ENCODE results near the gene RARRES1. TPM values are rescaled to one million over a fixed set of nuclear protein-coding genes. Genes with fewer than 3 reads are reported as not detected.

RARRES1 gene
- total RNA-seq, 1 experiment from 2014 or later: 0.35 TPM

DNA sequence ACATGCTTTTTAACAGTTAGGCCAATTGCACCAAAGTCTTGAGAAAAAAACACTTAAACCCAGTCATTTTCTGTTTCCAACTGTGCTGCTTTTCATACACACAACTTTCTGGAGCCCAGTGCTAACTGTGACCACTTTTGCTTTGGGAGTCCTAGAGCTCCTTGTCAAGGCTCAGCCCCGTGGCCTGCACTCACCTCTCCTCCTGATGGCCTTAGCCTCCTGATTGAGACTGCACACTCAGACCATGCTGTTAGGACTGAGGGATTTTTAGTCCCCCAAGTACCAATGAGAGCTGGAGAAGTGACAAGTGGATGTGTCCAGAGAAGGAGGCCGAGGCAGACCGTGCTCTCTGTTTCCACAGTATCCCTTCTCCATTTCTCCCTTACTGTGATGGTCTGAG is 15.2 kb upstream of the RARRES1 start (continued):
- TF ChIP-seq, protein P1, sequence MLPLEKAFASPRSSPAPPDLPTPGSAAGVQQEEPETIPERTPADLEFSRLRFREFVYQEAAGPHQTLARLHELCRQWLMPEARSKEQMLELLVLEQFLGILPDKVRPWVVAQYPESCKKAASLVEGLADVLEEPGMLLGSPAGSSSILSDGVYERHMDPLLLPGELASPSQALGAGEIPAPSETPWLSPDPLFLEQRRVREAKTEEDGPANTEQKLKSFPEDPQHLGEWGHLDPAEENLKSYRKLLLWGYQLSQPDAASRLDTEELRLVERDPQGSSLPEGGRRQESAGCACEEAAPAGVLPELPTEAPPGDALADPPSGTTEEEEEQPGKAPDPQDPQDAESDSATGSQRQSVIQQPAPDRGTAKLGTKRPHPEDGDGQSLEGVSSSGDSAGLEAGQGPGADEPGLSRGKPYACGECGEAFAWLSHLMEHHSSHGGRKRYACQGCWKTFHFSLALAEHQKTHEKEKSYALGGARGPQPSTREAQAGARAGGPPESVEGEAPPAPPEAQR (CRISPR knock-in tag; IDR thresholded peaks at IDR 0.05): no peak
- TF ChIP-seq, protein P2, sequence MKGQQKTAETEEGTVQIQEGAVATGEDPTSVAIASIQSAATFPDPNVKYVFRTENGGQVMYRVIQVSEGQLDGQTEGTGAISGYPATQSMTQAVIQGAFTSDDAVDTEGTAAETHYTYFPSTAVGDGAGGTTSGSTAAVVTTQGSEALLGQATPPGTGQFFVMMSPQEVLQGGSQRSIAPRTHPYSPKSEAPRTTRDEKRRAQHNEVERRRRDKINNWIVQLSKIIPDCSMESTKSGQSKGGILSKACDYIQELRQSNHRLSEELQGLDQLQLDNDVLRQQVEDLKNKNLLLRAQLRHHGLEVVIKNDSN (CRISPR knock-in tag; IDR thresholded peaks at IDR 0.05): no peak

DNA sequence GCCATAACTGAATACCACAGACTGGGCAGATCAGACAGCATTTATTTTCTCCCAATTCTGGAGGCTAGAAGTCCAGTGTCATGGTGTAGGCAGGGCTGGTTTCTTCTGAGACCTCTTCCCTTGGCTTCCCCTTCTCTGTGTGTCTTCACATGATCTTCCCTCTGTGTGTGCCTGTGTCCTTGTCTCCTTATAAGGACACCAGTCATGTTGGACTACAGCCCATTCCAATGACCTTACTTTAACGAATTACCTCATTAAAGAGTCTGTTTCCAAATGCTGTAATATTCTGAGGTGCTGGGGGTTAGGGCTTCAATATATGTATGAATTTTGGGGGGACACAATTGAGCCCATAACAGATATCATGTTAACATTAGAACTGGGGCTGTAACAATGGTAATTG is 13.3 kb upstream of the RARRES1 start:
- Mint-ChIP-seq H3K27ac (no peak overlapping the region), H3K27me3 (ENCODE audit: low read depth) (no peaks in the 10 kb centered on the region), H3K4me1 (no peaks in the 10 kb centered on the region), H3K9me3 (peaks cover 10% of the 10 kb centered on the region), H3K4me3 (no peak overlapping the region), H3K36me3 (peaks cover 12% of the 10 kb centered on the region; the same call in 1 of the 2 replicates)
- DNase-seq (ENCODE audit: low spot score) (no peak), ATAC-seq (no peak)
- CTCF ChIA-PET: no interaction called here
- no peak for TF ChIP-seq AR (CRISPR knock-in tag; IDR thresholded peaks at IDR 0.05)
- no peak for TF ChIP-seq GTF2I (CRISPR knock-in tag; conservative IDR thresholded peaks at IDR 0.05)
- TF ChIP-seq STAT6 (CRISPR knock-in tag; conservative IDR thresholded peaks at IDR 0.05; ENCODE audit: low read depth): no peak
- TF ChIP-seq NR3C1 (CRISPR knock-in tag; conservative IDR thresholded peaks at IDR 0.05; ENCODE audit: low read depth): no peak
- TF ChIP-seq ZNF671 (CRISPR knock-in tag; IDR thresholded peaks at IDR 0.05): no peak
- TF ChIP-seq, protein P3, sequence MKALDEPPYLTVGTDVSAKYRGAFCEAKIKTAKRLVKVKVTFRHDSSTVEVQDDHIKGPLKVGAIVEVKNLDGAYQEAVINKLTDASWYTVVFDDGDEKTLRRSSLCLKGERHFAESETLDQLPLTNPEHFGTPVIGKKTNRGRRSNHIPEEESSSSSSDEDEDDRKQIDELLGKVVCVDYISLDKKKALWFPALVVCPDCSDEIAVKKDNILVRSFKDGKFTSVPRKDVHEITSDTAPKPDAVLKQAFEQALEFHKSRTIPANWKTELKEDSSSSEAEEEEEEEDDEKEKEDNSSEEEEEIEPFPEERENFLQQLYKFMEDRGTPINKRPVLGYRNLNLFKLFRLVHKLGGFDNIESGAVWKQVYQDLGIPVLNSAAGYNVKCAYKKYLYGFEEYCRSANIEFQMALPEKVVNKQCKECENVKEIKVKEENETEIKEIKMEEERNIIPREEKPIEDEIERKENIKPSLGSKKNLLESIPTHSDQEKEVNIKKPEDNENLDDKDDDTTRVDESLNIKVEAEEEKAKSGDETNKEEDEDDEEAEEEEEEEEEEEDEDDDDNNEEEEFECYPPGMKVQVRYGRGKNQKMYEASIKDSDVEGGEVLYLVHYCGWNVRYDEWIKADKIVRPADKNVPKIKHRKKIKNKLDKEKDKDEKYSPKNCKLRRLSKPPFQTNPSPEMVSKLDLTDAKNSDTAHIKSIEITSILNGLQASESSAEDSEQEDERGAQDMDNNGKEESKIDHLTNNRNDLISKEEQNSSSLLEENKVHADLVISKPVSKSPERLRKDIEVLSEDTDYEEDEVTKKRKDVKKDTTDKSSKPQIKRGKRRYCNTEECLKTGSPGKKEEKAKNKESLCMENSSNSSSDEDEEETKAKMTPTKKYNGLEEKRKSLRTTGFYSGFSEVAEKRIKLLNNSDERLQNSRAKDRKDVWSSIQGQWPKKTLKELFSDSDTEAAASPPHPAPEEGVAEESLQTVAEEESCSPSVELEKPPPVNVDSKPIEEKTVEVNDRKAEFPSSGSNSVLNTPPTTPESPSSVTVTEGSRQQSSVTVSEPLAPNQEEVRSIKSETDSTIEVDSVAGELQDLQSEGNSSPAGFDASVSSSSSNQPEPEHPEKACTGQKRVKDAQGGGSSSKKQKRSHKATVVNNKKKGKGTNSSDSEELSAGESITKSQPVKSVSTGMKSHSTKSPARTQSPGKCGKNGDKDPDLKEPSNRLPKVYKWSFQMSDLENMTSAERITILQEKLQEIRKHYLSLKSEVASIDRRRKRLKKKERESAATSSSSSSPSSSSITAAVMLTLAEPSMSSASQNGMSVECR (CRISPR knock-in tag; IDR thresholded peaks at IDR 0.05; ENCODE audit: borderline replicate concordance): no peak
- TF ChIP-seq PRDM15 (CRISPR knock-in tag; IDR thresholded peaks at IDR 0.05): no peak
- no peak for TF ChIP-seq E2F5 (CRISPR knock-in tag; IDR thresholded peaks at IDR 0.05)
- no peak for TF ChIP-seq ZNF121 (CRISPR knock-in tag; IDR thresholded peaks at IDR 0.05)
- POLR2A ChIA-PET: no interaction called here
